ENCODE results near the gene QRFPR. TPM values are rescaled to one million over a fixed set of nuclear protein-coding genes. Genes with fewer than 3 reads are reported as not detected.

The QRFPR gene
- total and polyA plus RNA-seq, 4 donors, result not detected

DNA sequence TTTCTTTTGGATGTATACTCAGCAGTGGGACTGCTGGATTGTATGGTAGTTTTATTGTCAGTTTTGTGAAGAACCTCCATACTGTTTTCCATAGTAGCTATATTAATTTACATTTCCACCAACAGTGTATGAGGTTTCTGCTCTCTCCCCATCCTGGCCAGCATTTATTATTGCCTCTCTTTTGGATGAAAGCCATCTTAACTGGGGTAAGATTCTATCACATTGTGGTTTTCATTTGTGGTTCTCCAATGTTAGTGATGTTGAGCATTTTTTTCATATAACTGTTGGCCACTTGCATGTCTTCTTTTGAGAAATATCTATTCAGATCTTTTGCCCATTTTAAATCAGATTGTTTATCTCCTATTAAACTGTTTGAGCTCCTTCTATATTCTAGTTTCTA is 27.6 kb downstream of the QRFPR start:
- Histone ChIP-seq H3K27ac (ENCODE audit: low read depth in 1 of 2, low read length in 2 of 2) (no peak overlapping the region), H3K27me3 (ENCODE audit: control insufficient read depth in 4 of 4, insufficient read depth in 4 of 4, low read length in 3 of 4) (peaks cover 0 to 5% (median 0%) of the 10 kb centered on the region in 4 donors), H3K9me3 (ENCODE audit: control insufficient read depth in 4 of 4, low read length in 3 of 4) (peaks cover 0 to 5% (median under 1%) of the 10 kb centered on the region in 4 donors), H3K4me3 (ENCODE audit: low read depth in 1 of 3, low read length in 3 of 3) (no peak overlapping the region), H3K36me3 (ENCODE audit: control insufficient read depth in 4 of 4, insufficient read depth in 3 of 4, low read depth in 1 of 4, low read length in 3 of 4) (no peaks in the 10 kb centered on the region), H3K9ac (ENCODE audit: low read depth in 1 of 2, low read length in 2 of 2) (no peak overlapping the region), H3K4me1 (ENCODE audit: control insufficient read depth in 4 of 4, insufficient read depth in 4 of 4, low read length in 3 of 4) (no peaks in the 10 kb centered on the region)
- TF ChIP-seq, protein P1, sequence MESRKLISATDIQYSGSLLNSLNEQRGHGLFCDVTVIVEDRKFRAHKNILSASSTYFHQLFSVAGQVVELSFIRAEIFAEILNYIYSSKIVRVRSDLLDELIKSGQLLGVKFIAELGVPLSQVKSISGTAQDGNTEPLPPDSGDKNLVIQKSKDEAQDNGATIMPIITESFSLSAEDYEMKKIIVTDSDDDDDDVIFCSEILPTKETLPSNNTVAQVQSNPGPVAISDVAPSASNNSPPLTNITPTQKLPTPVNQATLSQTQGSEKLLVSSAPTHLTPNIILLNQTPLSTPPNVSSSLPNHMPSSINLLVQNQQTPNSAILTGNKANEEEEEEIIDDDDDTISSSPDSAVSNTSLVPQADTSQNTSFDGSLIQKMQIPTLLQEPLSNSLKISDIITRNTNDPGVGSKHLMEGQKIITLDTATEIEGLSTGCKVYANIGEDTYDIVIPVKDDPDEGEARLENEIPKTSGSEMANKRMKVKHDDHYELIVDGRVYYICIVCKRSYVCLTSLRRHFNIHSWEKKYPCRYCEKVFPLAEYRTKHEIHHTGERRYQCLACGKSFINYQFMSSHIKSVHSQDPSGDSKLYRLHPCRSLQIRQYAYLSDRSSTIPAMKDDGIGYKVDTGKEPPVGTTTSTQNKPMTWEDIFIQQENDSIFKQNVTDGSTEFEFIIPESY (IDR thresholded peaks at IDR 0.05), result no peak
- no peak for TF ChIP-seq YY1 (IDR thresholded peaks at IDR 0.05)
- TF ChIP-seq GABPA (IDR thresholded peaks at IDR 0.05 in 1 of 2, conservative IDR thresholded peaks at IDR 0.05 in 1 of 2), result no peak
- TF ChIP-seq RAD21 (IDR thresholded peaks at IDR 0.05), result no peak
- TF ChIP-seq, protein P2, sequence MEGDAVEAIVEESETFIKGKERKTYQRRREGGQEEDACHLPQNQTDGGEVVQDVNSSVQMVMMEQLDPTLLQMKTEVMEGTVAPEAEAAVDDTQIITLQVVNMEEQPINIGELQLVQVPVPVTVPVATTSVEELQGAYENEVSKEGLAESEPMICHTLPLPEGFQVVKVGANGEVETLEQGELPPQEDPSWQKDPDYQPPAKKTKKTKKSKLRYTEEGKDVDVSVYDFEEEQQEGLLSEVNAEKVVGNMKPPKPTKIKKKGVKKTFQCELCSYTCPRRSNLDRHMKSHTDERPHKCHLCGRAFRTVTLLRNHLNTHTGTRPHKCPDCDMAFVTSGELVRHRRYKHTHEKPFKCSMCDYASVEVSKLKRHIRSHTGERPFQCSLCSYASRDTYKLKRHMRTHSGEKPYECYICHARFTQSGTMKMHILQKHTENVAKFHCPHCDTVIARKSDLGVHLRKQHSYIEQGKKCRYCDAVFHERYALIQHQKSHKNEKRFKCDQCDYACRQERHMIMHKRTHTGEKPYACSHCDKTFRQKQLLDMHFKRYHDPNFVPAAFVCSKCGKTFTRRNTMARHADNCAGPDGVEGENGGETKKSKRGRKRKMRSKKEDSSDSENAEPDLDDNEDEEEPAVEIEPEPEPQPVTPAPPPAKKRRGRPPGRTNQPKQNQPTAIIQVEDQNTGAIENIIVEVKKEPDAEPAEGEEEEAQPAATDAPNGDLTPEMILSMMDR (IDR thresholded peaks at IDR 0.05; ENCODE audit: low read depth, low read length, missing input control), result no peak
- no peak for TF ChIP-seq EGR1 (IDR thresholded peaks at IDR 0.05; ENCODE audit: low read depth in 2 of 2)
- no peak for TF ChIP-seq NR2F2 (IDR thresholded peaks at IDR 0.05)
- no peak for TF ChIP-seq TAF1 (conservative IDR thresholded peaks at IDR 0.05)
- TF ChIP-seq JUND (IDR thresholded peaks at IDR 0.05), result no peak
- no peak for TF ChIP-seq SP1 (IDR thresholded peaks at IDR 0.05)
- no peak for TF ChIP-seq HNF4G (IDR thresholded peaks at IDR 0.05)
- TF ChIP-seq, protein P3, sequence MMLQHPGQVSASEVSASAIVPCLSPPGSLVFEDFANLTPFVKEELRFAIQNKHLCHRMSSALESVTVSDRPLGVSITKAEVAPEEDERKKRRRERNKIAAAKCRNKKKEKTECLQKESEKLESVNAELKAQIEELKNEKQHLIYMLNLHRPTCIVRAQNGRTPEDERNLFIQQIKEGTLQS (IDR thresholded peaks at IDR 0.05), result no peak
- no peak for TF ChIP-seq RXRA (IDR thresholded peaks at IDR 0.05)
- no peak for TF ChIP-seq FOXA1 (IDR thresholded peaks at IDR 0.05)
- TF ChIP-seq HNF4A (conservative IDR thresholded peaks at IDR 0.05), result no peak
- TF ChIP-seq FOXA2 (IDR thresholded peaks at IDR 0.05), result no peak
- TF ChIP-seq, protein P4, sequence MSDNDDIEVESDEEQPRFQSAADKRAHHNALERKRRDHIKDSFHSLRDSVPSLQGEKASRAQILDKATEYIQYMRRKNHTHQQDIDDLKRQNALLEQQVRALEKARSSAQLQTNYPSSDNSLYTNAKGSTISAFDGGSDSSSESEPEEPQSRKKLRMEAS (IDR thresholded peaks at IDR 0.05), result no peak
- TF ChIP-seq, protein P5, sequence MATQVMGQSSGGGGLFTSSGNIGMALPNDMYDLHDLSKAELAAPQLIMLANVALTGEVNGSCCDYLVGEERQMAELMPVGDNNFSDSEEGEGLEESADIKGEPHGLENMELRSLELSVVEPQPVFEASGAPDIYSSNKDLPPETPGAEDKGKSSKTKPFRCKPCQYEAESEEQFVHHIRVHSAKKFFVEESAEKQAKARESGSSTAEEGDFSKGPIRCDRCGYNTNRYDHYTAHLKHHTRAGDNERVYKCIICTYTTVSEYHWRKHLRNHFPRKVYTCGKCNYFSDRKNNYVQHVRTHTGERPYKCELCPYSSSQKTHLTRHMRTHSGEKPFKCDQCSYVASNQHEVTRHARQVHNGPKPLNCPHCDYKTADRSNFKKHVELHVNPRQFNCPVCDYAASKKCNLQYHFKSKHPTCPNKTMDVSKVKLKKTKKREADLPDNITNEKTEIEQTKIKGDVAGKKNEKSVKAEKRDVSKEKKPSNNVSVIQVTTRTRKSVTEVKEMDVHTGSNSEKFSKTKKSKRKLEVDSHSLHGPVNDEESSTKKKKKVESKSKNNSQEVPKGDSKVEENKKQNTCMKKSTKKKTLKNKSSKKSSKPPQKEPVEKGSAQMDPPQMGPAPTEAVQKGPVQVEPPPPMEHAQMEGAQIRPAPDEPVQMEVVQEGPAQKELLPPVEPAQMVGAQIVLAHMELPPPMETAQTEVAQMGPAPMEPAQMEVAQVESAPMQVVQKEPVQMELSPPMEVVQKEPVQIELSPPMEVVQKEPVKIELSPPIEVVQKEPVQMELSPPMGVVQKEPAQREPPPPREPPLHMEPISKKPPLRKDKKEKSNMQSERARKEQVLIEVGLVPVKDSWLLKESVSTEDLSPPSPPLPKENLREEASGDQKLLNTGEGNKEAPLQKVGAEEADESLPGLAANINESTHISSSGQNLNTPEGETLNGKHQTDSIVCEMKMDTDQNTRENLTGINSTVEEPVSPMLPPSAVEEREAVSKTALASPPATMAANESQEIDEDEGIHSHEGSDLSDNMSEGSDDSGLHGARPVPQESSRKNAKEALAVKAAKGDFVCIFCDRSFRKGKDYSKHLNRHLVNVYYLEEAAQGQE (IDR thresholded peaks at IDR 0.05), result no peak
- DNase-seq (ENCODE audit: low spot score), result no peak
